Fibroblast of lung (primary cell): ENCODE data around the gene COL4A6. TPM values are rescaled to one million over a fixed set of nuclear protein-coding genes. Genes with fewer than 3 reads are reported as not detected.
A peak's percentile ranks its signal among the peaks of the same experiment; 100 is the strongest.

Source experiments
- DNase-seq, 2 donors: peaks; one replicate each; pipeline versions ENCODE4 v3.0.0 to v3.0.0-alpha.2; 2010; ENCODE audit warnings: low read depth in 2 of 2
- H2AFZ ChIP-seq: 2 replicates; pipeline ENCODE4 v1.5.1; 2012; ENCODE audit warnings: low read length, control low read depth, inconsistent platforms
- H3K27ac ChIP-seq: 2 replicates; pipeline ENCODE4 v1.5.1; 2011; ENCODE audit warnings: low read length, control low read depth; ENCODE audit not compliant: insufficient read depth
- H3K27me3 ChIP-seq: 2 replicates; pipeline ENCODE4 v1.5.1; 2011; ENCODE audit warnings: mild to moderate bottlenecking, low read length; ENCODE audit not compliant: control insufficient read depth, insufficient read depth
- H3K36me3 ChIP-seq: 2 replicates; pipeline ENCODE4 v1.5.1; 2011; ENCODE audit warnings: low read length; ENCODE audit not compliant: control insufficient read depth, insufficient read depth
- H3K4me1 ChIP-seq: 2 replicates; pipeline ENCODE4 v1.5.1; 2011; ENCODE audit warnings: low read length; ENCODE audit not compliant: control insufficient read depth, insufficient read depth; ENCODE audit errors: extremely low read depth
- H3K4me2 ChIP-seq: 2 replicates; pipeline ENCODE4 v1.5.1; 2011; ENCODE audit warnings: low read length, control low read depth; ENCODE audit not compliant: insufficient read depth; ENCODE audit errors: extremely low read depth
- H3K4me3 ChIP-seq, 4 experiments: fragments of 200-600 bp in 1 of 4; sonication (generic) in 1 of 4; replicated peaks in 1 of 4; 2 replicates each; pipeline ENCODE4 v1.5.1; 2011 to 2016; ENCODE audit warnings: low read length in 4 of 4, low read depth in 3 of 4, mild to moderate bottlenecking in 3 of 4, control low read depth in 2 of 4, inconsistent platforms in 1 of 4, mixed read lengths in 1 of 4; ENCODE audit not compliant: insufficient read depth in 1 of 4; ENCODE audit errors: control extremely low read depth in 1 of 4
- H3K79me2 ChIP-seq: 2 replicates; pipeline ENCODE4 v1.5.1; 2012; ENCODE audit warnings: mild to moderate bottlenecking, low read length, inconsistent platforms; ENCODE audit not compliant: control insufficient read depth, insufficient read depth
- H3K9ac ChIP-seq: 2 replicates; pipeline ENCODE4 v1.5.1; 2011; ENCODE audit warnings: mild to moderate bottlenecking, low read length, control low read depth; ENCODE audit not compliant: insufficient read depth
- H3K9me3 ChIP-seq: 2 replicates; pipeline ENCODE4 v1.5.1; 2012; ENCODE audit warnings: low read depth, low read length; ENCODE audit not compliant: control insufficient read depth, insufficient read depth
- H4K20me1 ChIP-seq: 2 replicates; pipeline ENCODE4 v1.5.1; 2011; ENCODE audit warnings: low read length; ENCODE audit not compliant: control insufficient read depth, insufficient read depth; ENCODE audit errors: extremely low read depth
- CTCF ChIP-seq, 2 donors: IDR thresholded peaks in 1 of 2; conservative IDR thresholded peaks in 1 of 2; 1 replicate in 1 of 2; 2 replicates in 1 of 2; pipeline ENCODE4 v1.5.1; 2011 to 2012; ENCODE audit warnings: low read length in 2 of 2, control low read depth in 1 of 2, inconsistent platforms in 1 of 2, low read depth in 1 of 2, mild to moderate bottlenecking in 1 of 2
- EZH2 ChIP-seq: IDR thresholded peaks from 2 replicates; pipeline ENCODE4 v1.5.1; 2012; ENCODE audit warnings: low read length, control low read depth, mild to moderate bottlenecking; ENCODE audit errors: missing control alignments
- polyA plus RNA-seq, 2 donors: library from polyadenylated mRNA; depleted of rRNA in 1 of 2; stranded (reverse) in 1 of 2; unstranded in 1 of 2; fragments of >200 nt; gene quantifications; 2 replicates each; pipeline ENCODE4 v1.2.1, GENCODE V29; 2011 to 2012; ENCODE audit warnings: missing spikeins in 1 of 2
- total RNA-seq: library from RNA; depleted of rRNA; stranded (reverse); fragments of >200 nt; gene quantifications from 2 replicates; pipeline ENCODE4 v1.2.1, GENCODE V29; 2014

Gene COL4A6
- total and polyA plus RNA-seq, 2 donors (not counting 1 experiment from before 2014, with no cell fraction given) = 0.15 to 3.5 TPM

- Histone ChIP-seq H3K27ac (no peak overlapping the region), H3K4me1 (no peaks in the 10 kb centered on the region), H3K9ac (no peak overlapping the region), H3K79me2 (no peaks in the 10 kb centered on the region), H4K20me1 (no peaks in the 10 kb centered on the region), H3K27me3 (no peaks in the 10 kb centered on the region), H3K9me3 (no peaks in the 10 kb centered on the region), H2AFZ (no peak overlapping the region), H3K4me3 (no peak overlapping the region), H3K36me3 (no peaks in the 10 kb centered on the region), H3K4me2 (no peak overlapping the region)
- TF ChIP-seq CTCF (conservative IDR thresholded peaks at IDR 0.05 in 1 of 2, IDR thresholded peaks at IDR 0.05 in 1 of 2; ENCODE audit: low read depth in 1 of 2, low read length in 2 of 2) (no peak), EZH2 (no peak)
- peak; percentile 12 to 37 for DNase-seq
Measured at GRCh38 chrX:108268434-108269080, 169.7 kb downstream of the COL4A6 start.

- Histone ChIP-seq H3K9ac (no peak overlapping the region), H3K79me2 (no peaks in the 10 kb centered on the region), H3K27ac (no peak overlapping the region), H3K27me3 (no peaks in the 10 kb centered on the region), H3K9me3 (no peaks in the 10 kb centered on the region), H4K20me1 (no peaks in the 10 kb centered on the region), H3K36me3 (no peaks in the 10 kb centered on the region), H2AFZ (no peak overlapping the region), H3K4me1 (no peaks in the 10 kb centered on the region), H3K4me2 (no peak overlapping the region), H3K4me3 (no peak overlapping the region)
- DNase-seq = peak in 1 of 2 donors; percentile 30
- no peak for TF ChIP-seq CTCF (conservative IDR thresholded peaks at IDR 0.05 in 1 of 2, IDR thresholded peaks at IDR 0.05 in 1 of 2; ENCODE audit: low read depth in 1 of 2, low read length in 2 of 2)
- TF ChIP-seq EZH2 = no peak
Measured at GRCh38 chrX:108267557-108267956, 170.7 kb downstream of the COL4A6 start.

- TF ChIP-seq CTCF (conservative IDR thresholded peaks at IDR 0.05 in 1 of 2, IDR thresholded peaks at IDR 0.05 in 1 of 2; ENCODE audit: low read depth in 1 of 2, low read length in 2 of 2) (no peak), EZH2 (no peak)
- no peaks in the 10 kb centered on the region for H4K20me1 ChIP-seq
- no peak for DNase-seq
- H2AFZ ChIP-seq = no peak overlapping the region
- no peak overlapping the region for H3K27ac ChIP-seq
- no peak overlapping the region for H3K9ac ChIP-seq
- H3K9me3 ChIP-seq = no peaks in the 10 kb centered on the region
- no peaks in the 10 kb centered on the region for H3K36me3 ChIP-seq
- H3K4me2 ChIP-seq = no peak overlapping the region
- no peak overlapping the region for H3K4me3 ChIP-seq
- H3K4me1 ChIP-seq = no peaks in the 10 kb centered on the region
- no peaks in the 10 kb centered on the region for H3K79me2 ChIP-seq
- no peaks in the 10 kb centered on the region for H3K27me3 ChIP-seq
Measured at GRCh38 chrX:108264376-108264775, 173.8 kb downstream of the COL4A6 start.
